ENCODE measurements around the gene DPH1.

The DPH1 gene

DNA sequence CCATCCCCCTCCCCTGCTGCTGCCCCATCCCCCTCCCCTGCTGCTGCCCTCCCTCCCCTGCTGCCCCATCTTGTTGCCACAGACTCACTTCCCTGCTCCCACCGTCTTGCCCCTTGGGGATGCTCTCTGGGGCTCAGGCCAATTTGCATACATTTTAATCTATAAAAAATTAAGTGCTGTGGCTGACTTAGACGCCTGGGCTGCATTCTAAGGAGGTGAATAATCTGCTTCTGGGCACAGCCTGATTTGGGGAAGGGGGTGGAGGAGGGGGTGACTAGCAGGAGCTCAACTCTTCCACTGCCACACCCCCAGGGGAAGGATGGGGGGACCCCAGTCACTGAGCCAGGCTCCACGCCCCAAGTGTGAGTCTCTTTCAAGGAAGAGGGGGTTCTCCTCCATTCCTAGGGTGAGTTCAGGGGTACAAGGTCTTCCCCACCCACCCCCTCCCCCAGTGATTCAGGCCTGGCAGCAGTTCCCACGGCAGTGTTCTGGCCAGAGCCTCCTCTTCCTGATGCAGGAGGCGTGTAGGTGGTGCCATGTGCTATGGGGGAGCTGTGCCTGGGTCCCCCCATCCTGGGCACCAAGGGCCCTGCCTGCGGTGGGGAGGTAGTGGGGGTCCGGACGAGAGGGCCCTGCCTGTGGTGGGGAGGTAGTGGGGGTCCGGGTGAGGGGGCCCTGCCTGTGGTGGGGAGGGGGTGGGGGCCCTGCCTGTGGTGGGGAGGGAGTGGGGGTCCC lies 5.0 kb downstream of the DPH1 start:
- peak overlapping the region; percentile 13 for H3K4me3 ChIP-seq (ENCODE audit: control insufficient read depth, low read depth, low read length)
- TF ChIP-seq, protein P1, sequence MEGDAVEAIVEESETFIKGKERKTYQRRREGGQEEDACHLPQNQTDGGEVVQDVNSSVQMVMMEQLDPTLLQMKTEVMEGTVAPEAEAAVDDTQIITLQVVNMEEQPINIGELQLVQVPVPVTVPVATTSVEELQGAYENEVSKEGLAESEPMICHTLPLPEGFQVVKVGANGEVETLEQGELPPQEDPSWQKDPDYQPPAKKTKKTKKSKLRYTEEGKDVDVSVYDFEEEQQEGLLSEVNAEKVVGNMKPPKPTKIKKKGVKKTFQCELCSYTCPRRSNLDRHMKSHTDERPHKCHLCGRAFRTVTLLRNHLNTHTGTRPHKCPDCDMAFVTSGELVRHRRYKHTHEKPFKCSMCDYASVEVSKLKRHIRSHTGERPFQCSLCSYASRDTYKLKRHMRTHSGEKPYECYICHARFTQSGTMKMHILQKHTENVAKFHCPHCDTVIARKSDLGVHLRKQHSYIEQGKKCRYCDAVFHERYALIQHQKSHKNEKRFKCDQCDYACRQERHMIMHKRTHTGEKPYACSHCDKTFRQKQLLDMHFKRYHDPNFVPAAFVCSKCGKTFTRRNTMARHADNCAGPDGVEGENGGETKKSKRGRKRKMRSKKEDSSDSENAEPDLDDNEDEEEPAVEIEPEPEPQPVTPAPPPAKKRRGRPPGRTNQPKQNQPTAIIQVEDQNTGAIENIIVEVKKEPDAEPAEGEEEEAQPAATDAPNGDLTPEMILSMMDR (IDR thresholded peaks at IDR 0.05; ENCODE audit: control insufficient read depth, insufficient read depth, low read depth, low read length, missing control alignments): no peak
- DNase-seq (ENCODE audit: low read depth): peak; percentile 78

DNA sequence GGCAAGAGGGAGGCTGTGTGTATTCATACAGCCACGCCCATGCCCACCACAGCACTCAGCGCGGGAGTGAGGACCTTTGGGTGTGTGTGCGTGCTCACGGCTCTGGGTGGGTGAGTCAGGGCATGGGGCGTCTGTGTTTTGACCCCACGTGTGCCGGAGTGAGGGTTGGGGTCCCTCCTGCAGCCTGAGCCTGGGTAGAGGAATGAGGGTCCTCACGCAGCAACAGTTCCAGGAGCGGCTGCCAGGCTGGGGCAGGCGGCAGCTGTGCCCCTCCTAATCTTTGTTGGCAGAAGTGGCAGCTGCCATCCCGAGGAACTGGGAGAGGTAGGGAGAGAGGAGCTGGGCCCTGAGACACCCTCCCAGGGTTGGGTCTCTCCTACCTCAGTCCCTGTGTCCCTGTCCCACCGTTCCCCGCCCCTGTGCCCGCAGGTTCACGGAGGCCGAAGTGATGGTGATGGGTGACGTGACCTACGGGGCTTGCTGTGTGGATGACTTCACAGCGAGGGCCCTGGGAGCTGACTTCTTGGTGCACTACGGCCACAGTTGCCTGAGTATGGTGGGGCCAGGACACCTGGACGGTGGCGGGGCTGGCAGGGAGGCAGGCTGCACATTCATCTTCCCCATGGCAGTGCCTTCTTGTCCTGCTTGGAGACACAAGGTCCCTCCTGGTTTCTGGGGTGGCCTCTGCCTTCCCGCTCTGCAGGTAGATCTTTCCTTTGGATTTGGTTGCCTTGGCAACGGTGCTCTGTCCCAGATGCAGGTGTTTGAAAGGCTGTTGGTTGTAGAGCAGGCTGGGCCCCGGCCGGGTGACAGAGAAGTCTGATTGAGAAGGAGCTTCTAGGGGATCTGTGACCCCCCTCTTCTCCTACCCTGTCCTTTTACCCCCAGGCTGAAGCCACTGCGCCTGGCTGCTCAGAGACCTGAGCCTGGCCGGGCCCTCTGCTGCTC lies 5.9 kb downstream of the DPH1 start:
- no peak overlapping the region; the same call in 1 of the 2 replicates for H3K4me3 ChIP-seq (ENCODE audit: control insufficient read depth, low read depth, low read length)
- DNase-seq (ENCODE audit: low read depth): no peak
- TF ChIP-seq, protein P1 (IDR thresholded peaks at IDR 0.05; ENCODE audit: control insufficient read depth, insufficient read depth, low read depth, low read length, missing control alignments): no peak

DNA sequence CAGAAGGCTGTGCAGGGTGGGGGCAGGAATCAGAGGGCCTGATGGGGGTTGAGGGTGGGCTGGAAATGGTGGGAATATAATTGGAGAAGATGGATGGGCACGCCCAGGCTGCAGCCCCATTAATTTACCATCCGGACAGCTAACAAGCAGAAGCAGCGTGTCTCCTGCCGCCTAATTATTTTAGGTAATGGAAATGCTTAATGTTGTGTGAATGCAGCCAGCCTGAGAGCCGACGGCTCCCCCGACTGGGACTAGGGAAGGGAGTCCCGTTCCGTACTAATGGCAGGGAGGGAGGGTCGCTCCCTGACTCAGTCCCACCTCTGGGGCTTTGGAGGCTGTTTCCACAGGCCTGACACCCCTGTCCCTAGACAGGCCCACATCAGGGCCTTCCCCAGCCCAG lies 7.2 kb downstream of the DPH1 start:
- no peak overlapping the region for H3K4me3 ChIP-seq (ENCODE audit: control insufficient read depth, low read depth, low read length)
- DNase-seq (ENCODE audit: low read depth): no peak
- TF ChIP-seq, protein P1 (IDR thresholded peaks at IDR 0.05; ENCODE audit: control insufficient read depth, insufficient read depth, low read depth, low read length, missing control alignments): no peak

DNA sequence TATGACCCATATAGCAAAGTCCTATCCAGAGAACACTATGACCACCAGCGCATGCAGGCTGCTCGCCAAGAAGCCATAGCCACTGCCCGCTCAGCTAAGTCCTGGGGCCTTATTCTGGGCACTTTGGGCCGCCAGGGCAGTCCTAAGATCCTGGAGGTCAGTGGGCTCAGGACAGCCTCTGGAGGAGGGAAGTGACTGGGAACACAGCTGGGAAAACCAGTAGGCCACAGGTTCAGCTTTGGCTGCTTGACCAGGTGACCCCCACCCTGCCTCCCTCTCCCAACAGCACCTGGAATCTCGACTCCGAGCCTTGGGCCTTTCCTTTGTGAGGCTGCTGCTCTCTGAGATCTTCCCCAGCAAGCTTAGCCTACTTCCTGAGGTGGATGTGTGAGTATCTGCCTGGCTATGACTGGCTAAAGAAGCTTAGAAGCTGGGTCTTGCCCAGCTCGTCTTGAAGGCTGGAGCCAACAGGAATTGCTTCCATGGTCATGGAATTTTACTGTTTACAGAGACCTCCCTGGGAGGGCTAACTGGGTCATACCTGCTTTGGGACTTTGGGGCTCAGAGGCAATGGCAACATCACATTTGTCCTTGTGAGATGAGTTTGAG lies 10.4 kb downstream of the DPH1 start:
- H3K4me3 ChIP-seq (ENCODE audit: control insufficient read depth, low read depth, low read length): no peak overlapping the region
- TF ChIP-seq, protein P1 (IDR thresholded peaks at IDR 0.05; ENCODE audit: control insufficient read depth, insufficient read depth, low read depth, low read length, missing control alignments): no peak
- no peak for DNase-seq (ENCODE audit: low read depth)

DNA sequence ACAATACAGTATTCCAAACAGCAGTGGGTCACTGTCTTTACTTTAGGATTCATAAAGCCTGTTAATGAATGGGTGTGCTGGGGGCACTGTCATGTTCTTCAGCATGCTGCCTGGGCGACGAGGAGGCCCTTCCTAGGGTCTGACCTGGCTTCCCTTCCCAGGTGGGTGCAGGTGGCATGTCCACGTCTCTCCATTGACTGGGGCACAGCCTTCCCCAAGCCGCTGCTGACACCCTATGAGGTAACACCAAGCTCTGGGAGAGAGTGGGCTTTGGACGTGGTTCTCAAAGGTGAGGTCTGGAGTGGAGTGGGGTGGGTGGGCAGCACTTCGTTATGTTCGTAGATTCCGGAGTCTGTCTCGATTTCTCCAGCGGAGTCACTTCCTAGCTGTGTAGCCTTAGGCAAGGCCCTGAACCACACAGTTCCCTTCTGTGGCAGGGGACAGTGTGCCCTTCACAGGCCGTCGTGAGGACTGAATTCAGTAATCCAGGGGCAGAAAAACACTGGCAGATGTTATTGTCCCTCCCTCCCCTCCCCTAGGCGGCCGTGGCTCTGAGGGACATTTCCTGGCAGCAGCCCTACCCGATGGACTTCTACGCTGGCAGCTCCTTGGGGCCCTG lies 11.1 kb downstream of the DPH1 start:
- DNase-seq (ENCODE audit: low read depth): no peak
- H3K4me3 ChIP-seq (ENCODE audit: control insufficient read depth, low read depth, low read length): peak overlapping the region; percentile 82
- TF ChIP-seq, protein P1 (IDR thresholded peaks at IDR 0.05; ENCODE audit: control insufficient read depth, insufficient read depth, low read depth, low read length, missing control alignments): no peak

Measured in AG09309 (cell line).